Measurements from ENCODE around the gene POLG. TPM values are rescaled to one million over a fixed set of nuclear protein-coding genes. Genes with fewer than 3 reads are reported as not detected.

The POLG gene
- total RNA-seq, 1 donor from 2014 or later, result 39.7 TPM

DNA sequence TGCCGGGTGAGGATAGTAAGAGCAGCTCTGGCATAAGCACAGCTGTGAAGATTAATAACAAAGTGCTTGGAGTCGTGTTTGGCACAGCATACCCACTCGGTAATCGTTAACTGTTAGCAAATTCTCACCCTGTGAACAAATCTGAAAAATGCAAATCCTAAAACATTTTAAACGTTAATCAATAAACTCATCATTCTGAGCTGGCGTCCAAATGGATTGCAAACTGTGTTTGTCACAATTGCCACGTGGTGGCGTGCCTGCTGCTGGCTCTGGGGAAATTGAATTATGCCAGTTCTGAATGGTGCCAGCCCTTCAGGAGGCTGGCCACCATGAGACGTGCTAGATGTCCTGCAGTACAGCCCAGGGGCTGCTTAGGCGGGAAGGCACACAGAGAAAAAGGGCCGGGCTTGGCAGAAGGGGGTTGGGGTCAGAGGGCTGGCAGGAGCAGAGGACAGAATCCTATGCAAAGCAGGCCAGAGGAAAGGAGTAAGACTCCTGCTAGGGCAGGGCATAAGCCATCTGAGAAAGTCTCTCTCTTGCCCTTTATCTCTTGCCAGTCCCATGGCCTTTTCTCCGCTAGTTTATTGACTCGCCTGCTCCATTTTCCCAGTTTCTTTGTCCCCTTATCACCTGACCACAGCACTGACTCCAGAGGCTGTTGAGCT, 22.1 kb upstream of the POLG start:
- Histone ChIP-seq H3K4me3 (ENCODE audit: low read length in 3 of 3) (no peak overlapping the region), H3K9me3 (ENCODE audit: control insufficient read depth in 3 of 3, low read length in 3 of 3) (no peaks in the 10 kb centered on the region), H3K27ac (ENCODE audit: low read depth, low read length) (no peak overlapping the region), H3K9ac (ENCODE audit: low read depth in 1 of 3, low read length in 3 of 3) (no peak overlapping the region), H3K36me3 (ENCODE audit: control insufficient read depth in 3 of 3, insufficient read depth in 3 of 3, low read length in 3 of 3) (no peaks in the 10 kb centered on the region), H3K27me3 (ENCODE audit: control insufficient read depth in 3 of 3, insufficient read depth in 3 of 3, low read length in 3 of 3) (peaks cover 67 to 84% (median 72%) of the 10 kb centered on the region in 3 donors), H3K4me1 (ENCODE audit: control insufficient read depth in 3 of 3, insufficient read depth in 3 of 3, low read length in 3 of 3) (peaks cover 7 to 12% (median 8%) of the 10 kb centered on the region in 3 donors)

DNA sequence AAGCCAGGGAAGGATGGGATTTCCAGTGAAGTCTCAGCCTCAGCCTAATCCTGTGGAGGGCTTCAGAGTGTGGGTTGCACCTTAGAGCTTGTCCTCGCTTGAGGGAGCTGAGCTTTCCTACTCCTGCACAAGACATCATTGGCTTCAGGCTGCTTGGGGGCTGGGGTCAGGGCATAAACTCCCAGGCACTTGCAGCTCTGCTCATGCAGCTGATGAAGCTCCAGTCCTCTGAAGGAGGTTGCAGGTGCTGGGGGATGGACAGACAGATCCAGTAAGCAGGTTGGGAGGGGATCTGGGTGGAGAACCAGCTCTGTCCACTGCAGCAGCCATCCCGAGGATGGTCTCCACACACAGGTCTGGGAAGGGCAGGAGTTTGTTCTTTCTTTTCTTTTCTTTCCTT, 19.4 kb upstream of the POLG start:
- no peak overlapping the region for H3K9ac ChIP-seq (ENCODE audit: low read depth in 1 of 3, low read length in 3 of 3)
- no peak overlapping the region for H3K27ac ChIP-seq (ENCODE audit: low read depth, low read length)
- H3K4me3 ChIP-seq (ENCODE audit: low read length in 3 of 3), result no peak overlapping the region
- no peaks in the 10 kb centered on the region for H3K36me3 ChIP-seq (ENCODE audit: control insufficient read depth in 3 of 3, insufficient read depth in 3 of 3, low read length in 3 of 3)
- no peaks in the 10 kb centered on the region for H3K9me3 ChIP-seq (ENCODE audit: control insufficient read depth in 3 of 3, low read length in 3 of 3)
- peaks cover 43 to 64% (median 50%) of the 10 kb centered on the region in 3 donors for H3K27me3 ChIP-seq (ENCODE audit: control insufficient read depth in 3 of 3, insufficient read depth in 3 of 3, low read length in 3 of 3)
- peaks cover 3 to 7% (median 4%) of the 10 kb centered on the region in 3 donors for H3K4me1 ChIP-seq (ENCODE audit: control insufficient read depth in 3 of 3, insufficient read depth in 3 of 3, low read length in 3 of 3)

DNA sequence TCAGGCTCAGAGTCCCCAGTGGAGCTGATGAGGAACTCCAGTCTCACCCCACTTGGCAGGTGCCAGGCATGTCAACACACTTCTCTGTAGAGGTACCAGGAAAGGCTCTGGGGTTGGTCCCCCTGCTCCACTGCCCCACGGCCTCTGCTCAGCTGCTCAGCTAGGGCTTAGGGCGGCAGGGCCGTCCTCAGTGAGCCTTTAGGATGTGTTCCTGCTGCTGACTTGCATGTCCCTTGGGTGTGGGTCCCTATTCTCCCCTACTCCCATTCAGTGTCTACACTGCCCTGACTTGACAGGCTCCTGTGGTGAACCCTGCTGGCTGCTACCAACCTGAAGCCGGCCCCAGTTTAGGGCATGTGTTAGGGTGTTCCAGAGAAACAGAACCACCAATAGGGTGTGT, 17.9 kb upstream of the POLG start:
- Histone ChIP-seq H3K36me3 (ENCODE audit: control insufficient read depth in 3 of 3, insufficient read depth in 3 of 3, low read length in 3 of 3) (no peaks in the 10 kb centered on the region), H3K4me1 (ENCODE audit: control insufficient read depth in 3 of 3, insufficient read depth in 3 of 3, low read length in 3 of 3) (no peaks in the 10 kb centered on the region), H3K27me3 (ENCODE audit: control insufficient read depth in 3 of 3, insufficient read depth in 3 of 3, low read length in 3 of 3) (peaks cover 40 to 57% (median 41%) of the 10 kb centered on the region in 3 donors), H3K27ac (ENCODE audit: low read depth, low read length) (no peak overlapping the region), H3K4me3 (ENCODE audit: low read length in 3 of 3) (no peak overlapping the region), H3K9me3 (ENCODE audit: control insufficient read depth in 3 of 3, low read length in 3 of 3) (no peaks in the 10 kb centered on the region), H3K9ac (ENCODE audit: low read depth in 1 of 3, low read length in 3 of 3) (no peak overlapping the region)

DNA sequence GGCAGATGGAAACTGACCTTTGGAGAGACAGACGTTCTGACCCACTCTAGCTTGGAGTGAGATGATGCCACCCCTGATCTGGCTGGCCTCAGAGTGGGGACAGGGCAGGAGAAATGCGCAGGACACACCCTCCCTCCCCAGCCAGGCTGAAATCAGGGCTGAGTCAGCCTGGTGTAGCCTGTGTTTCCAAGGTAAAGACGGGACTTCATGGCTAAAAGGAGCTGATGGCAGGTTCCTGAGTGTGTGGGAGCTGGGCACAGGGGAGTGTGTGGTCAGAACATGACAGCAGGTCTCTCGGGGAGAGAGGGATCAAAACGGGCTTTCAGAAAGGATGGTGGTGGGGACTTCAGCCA, 14.6 kb upstream of the POLG start:
- Histone ChIP-seq H3K4me1 (ENCODE audit: control insufficient read depth in 3 of 3, insufficient read depth in 3 of 3, low read length in 3 of 3) (no peaks in the 10 kb centered on the region), H3K36me3 (ENCODE audit: control insufficient read depth in 3 of 3, insufficient read depth in 3 of 3, low read length in 3 of 3) (no peaks in the 10 kb centered on the region), H3K27me3 (ENCODE audit: control insufficient read depth in 3 of 3, insufficient read depth in 3 of 3, low read length in 3 of 3) (peaks cover 36 to 43% (median 37%) of the 10 kb centered on the region in 3 donors)

DNA sequence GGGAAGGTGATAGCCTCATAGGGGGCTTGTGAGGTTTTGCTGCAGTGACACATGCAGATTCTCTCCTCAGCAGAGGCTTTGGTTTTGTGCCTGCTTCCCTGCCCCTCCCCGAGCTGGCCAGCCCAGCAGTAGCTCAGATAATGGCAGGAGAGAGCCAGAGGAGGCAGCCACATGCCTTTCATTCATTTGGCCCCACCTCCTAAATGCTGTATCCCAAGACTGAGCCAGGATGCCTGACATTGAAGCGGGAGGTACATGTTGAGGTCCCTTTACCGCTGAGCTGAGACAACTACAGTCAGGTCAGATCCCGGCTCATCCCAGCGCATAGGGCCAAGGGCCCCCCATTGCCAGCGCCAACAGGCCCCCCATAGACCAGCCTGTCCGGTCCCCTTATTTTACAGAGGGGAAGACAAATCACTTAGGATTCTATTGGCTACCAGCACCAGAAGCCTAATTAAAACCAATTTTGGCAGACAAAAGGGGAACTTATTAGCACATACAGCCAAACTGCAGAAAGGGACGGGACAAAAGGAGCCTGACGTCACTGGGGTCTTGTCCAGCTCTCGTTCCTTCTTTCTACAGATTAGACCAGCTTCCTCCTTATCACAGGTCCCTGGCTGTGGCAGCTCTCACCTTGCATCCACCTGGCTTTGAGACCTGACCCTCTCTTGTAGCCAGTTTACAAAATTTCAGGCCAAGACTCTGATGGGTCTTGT, 12.1 kb upstream of the POLG start:
- H3K4me3 ChIP-seq (ENCODE audit: low read length in 3 of 3), result no peak overlapping the region
- H3K36me3 ChIP-seq (ENCODE audit: control insufficient read depth in 3 of 3, insufficient read depth in 3 of 3, low read length in 3 of 3), result no peaks in the 10 kb centered on the region
- H3K9me3 ChIP-seq (ENCODE audit: control insufficient read depth in 3 of 3, low read length in 3 of 3), result no peaks in the 10 kb centered on the region
- peaks cover 23 to 30% (median 29%) of the 10 kb centered on the region in 3 donors for H3K27me3 ChIP-seq (ENCODE audit: control insufficient read depth in 3 of 3, insufficient read depth in 3 of 3, low read length in 3 of 3)
- no peak overlapping the region for H3K9ac ChIP-seq (ENCODE audit: low read depth in 1 of 3, low read length in 3 of 3)
- no peaks in the 10 kb centered on the region for H3K4me1 ChIP-seq (ENCODE audit: control insufficient read depth in 3 of 3, insufficient read depth in 3 of 3, low read length in 3 of 3)
- no peak overlapping the region for H3K27ac ChIP-seq (ENCODE audit: low read depth, low read length)

More for the DNA sequence above, 14.6 kb upstream of the POLG start:
- no peak overlapping the region for H3K9ac ChIP-seq (ENCODE audit: low read depth in 1 of 3, low read length in 3 of 3)
- no peak overlapping the region for H3K27ac ChIP-seq (ENCODE audit: low read depth, low read length)
- H3K9me3 ChIP-seq (ENCODE audit: control insufficient read depth in 3 of 3, low read length in 3 of 3), result no peaks in the 10 kb centered on the region
- H3K4me3 ChIP-seq (ENCODE audit: low read length in 3 of 3), result no peak overlapping the region

DNA sequence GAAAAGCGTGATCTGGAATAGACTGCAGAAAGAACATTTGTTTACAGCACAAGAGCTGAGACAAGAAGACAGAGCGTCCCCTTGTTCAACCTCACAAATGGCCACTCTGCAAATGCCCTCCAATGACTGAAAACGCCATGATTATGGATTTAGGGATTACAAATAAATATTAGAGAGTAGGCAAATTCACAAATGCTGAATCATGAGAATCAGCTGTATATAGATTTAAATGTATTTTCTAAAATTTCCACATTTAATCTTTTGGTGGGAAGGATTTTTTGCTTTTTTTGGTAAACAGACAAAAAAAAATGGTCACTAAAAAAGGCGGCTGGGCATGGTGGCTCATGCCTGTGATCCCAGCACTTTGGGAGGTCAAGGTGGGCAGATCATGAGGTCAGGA, 10.6 kb upstream of the POLG start:
- Histone ChIP-seq H3K36me3 (ENCODE audit: control insufficient read depth in 3 of 3, insufficient read depth in 3 of 3, low read length in 3 of 3) (no peaks in the 10 kb centered on the region), H3K9ac (ENCODE audit: low read depth in 1 of 3, low read length in 3 of 3) (no peak overlapping the region), H3K4me3 (ENCODE audit: low read length in 3 of 3) (no peak overlapping the region), H3K4me1 (ENCODE audit: control insufficient read depth in 3 of 3, insufficient read depth in 3 of 3, low read length in 3 of 3) (no peaks in the 10 kb centered on the region), H3K9me3 (ENCODE audit: control insufficient read depth in 3 of 3, low read length in 3 of 3) (no peaks in the 10 kb centered on the region), H3K27me3 (ENCODE audit: control insufficient read depth in 3 of 3, insufficient read depth in 3 of 3, low read length in 3 of 3) (peaks cover 23 to 29% (median 26%) of the 10 kb centered on the region in 3 donors), H3K27ac (ENCODE audit: low read depth, low read length) (no peak overlapping the region)

DNA sequence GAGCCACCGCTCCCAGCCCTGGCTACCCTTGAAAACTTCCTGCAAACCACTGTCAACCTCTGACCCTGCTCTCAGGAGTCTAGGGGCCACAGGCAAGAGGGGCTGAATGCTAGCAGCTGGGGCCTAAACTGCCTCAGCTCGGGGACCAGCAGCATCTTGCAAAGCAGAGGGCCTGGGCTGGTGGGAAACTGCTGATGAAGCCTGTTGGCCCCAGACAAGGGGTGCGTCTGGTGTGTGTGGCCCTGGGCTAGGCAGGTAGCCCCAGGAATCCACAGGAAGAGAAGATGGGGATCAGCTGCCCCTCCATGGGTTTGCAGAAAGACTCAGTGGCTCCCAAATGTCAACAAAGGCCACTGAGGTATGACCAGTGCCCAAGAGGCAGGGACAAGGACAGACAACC, 8.2 kb upstream of the POLG start:
- H3K27me3 ChIP-seq (ENCODE audit: control insufficient read depth in 3 of 3, insufficient read depth in 3 of 3, low read length in 3 of 3), result peaks cover 15 to 22% (median 19%) of the 10 kb centered on the region in 3 donors

DNA sequence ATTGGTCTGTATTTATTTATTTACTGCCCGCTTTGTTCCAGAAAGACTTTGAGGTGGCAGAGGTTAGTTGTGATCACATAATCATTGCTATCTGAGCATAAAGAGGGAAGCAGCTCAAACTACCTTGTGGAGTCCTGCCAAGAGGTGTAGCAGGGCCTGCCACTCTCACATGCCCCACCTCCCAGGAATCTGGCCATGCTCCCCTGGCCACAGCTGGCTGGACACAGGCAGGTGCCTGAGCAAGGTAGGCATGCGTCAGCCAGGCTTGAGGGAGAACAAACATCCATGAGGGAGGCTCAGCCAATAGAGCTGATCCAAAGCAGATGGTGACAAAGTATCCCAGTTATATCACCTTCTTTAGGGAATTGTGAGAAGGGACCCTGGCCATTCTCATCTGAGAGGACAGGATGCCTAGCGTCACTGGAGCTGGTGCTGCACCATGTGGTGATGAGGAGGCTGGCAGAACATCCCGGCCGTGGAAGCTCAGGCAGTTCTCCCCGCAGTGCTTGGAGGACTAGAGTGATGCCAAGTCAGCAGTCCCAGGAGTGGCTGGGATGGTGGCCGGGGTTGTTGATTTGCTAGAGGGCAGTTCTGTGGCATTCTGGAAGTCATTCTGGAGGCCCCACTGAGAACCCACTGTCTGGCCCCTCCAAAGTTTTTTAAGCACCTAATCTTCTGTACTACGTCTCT, 6.8 kb upstream of the POLG start:
- no peak overlapping the region for H3K4me3 ChIP-seq (ENCODE audit: low read length in 3 of 3)
- no peaks in the 10 kb centered on the region for H3K9me3 ChIP-seq (ENCODE audit: control insufficient read depth in 3 of 3, low read length in 3 of 3)

More for the DNA sequence above, 8.2 kb upstream of the POLG start:
- no peak overlapping the region for H3K9ac ChIP-seq (ENCODE audit: low read depth in 1 of 3, low read length in 3 of 3)
- peaks cover 0 to 3% (median 2%) of the 10 kb centered on the region in 3 donors for H3K4me1 ChIP-seq (ENCODE audit: control insufficient read depth in 3 of 3, insufficient read depth in 3 of 3, low read length in 3 of 3)
- H3K9me3 ChIP-seq (ENCODE audit: control insufficient read depth in 3 of 3, low read length in 3 of 3), result no peaks in the 10 kb centered on the region
- H3K36me3 ChIP-seq (ENCODE audit: control insufficient read depth in 3 of 3, insufficient read depth in 3 of 3, low read length in 3 of 3), result no peaks in the 10 kb centered on the region
- no peak overlapping the region for H3K4me3 ChIP-seq (ENCODE audit: low read length in 3 of 3)
- H3K27ac ChIP-seq (ENCODE audit: low read depth, low read length), result no peak overlapping the region

DNA sequence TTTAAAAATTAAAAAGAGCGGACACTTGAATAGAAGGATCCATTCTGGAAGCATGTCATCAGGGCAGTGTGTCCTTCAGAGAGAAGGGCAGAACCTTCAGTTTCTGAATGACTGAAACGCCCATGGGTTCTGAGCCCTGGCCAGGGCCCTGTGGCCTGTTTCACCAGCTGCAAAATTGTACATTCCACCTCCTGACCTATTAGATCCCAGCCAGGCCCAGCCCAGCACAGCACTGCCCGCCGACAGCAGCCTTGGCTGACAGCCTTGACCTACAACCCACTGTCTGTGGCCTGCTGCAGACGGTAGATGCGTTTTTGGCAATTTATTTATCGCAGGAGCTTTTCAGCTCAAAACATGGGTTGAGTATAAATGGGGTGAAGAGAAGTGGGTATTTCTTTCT, 5.9 kb upstream of the POLG start:
- Histone ChIP-seq H3K9me3 (ENCODE audit: control insufficient read depth in 3 of 3, low read length in 3 of 3) (no peaks in the 10 kb centered on the region), H3K27me3 (ENCODE audit: control insufficient read depth in 3 of 3, insufficient read depth in 3 of 3, low read length in 3 of 3) (peaks cover 0 to 5% (median 3%) of the 10 kb centered on the region in 3 donors), H3K4me3 (ENCODE audit: low read length in 3 of 3) (no peak overlapping the region), H3K27ac (ENCODE audit: low read depth, low read length) (no peak overlapping the region), H3K36me3 (ENCODE audit: control insufficient read depth in 3 of 3, insufficient read depth in 3 of 3, low read length in 3 of 3) (no peaks in the 10 kb centered on the region), H3K9ac (ENCODE audit: low read depth in 1 of 3, low read length in 3 of 3) (no peak overlapping the region), H3K4me1 (ENCODE audit: control insufficient read depth in 3 of 3, insufficient read depth in 3 of 3, low read length in 3 of 3) (peaks cover 3 to 5% (median 4%) of the 10 kb centered on the region in 3 donors)

More for the DNA sequence above, 6.8 kb upstream of the POLG start:
- H3K9ac ChIP-seq (ENCODE audit: low read depth in 1 of 3, low read length in 3 of 3), result no peak overlapping the region
- H3K27ac ChIP-seq (ENCODE audit: low read depth, low read length), result no peak overlapping the region
- H3K4me1 ChIP-seq (ENCODE audit: control insufficient read depth in 3 of 3, insufficient read depth in 3 of 3, low read length in 3 of 3), result peaks cover 0 to 3% (median 2%) of the 10 kb centered on the region in 3 donors
- no peaks in the 10 kb centered on the region for H3K36me3 ChIP-seq (ENCODE audit: control insufficient read depth in 3 of 3, insufficient read depth in 3 of 3, low read length in 3 of 3)
- peaks cover 8 to 13% (median 10%) of the 10 kb centered on the region in 3 donors for H3K27me3 ChIP-seq (ENCODE audit: control insufficient read depth in 3 of 3, insufficient read depth in 3 of 3, low read length in 3 of 3)

DNA sequence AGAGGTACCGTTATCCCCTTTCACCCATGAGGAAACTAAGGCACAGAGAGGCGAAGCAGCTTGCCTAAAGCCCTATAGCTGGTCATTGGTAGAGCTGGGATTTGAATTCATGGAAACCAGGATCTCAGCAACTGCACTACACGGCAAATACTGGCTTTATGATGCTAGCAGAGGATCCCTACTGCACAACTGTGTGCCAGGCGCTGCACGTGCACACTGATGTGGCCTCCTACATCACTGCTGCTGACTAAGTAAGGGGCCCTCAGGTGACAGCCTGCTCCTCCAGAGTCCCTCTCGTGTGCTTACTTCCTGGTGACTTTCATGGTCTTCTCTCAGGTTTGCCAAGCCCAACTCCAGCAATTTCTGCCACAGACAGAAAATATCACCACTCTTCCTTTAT, 3.4 kb upstream of the POLG start:
- Histone ChIP-seq H3K4me1 (ENCODE audit: control insufficient read depth in 3 of 3, insufficient read depth in 3 of 3, low read length in 3 of 3) (peaks cover 17 to 24% (median 19%) of the 10 kb centered on the region in 3 donors), H3K9ac (ENCODE audit: low read depth in 1 of 3, low read length in 3 of 3) (no peak overlapping the region)

More for the DNA sequence above, 3.4 kb upstream of the POLG start:
- Histone ChIP-seq H3K27me3 (ENCODE audit: control insufficient read depth in 3 of 3, insufficient read depth in 3 of 3, low read length in 3 of 3) (peaks cover 0 to 3% (median under 1%) of the 10 kb centered on the region in 3 donors), H3K9me3 (ENCODE audit: control insufficient read depth in 3 of 3, low read length in 3 of 3) (no peaks in the 10 kb centered on the region), H3K36me3 (ENCODE audit: control insufficient read depth in 3 of 3, insufficient read depth in 3 of 3, low read length in 3 of 3) (peaks cover under 1 to 4% (median 3%) of the 10 kb centered on the region in 3 donors), H3K27ac (ENCODE audit: low read depth, low read length) (no peak overlapping the region), H3K4me3 (ENCODE audit: low read length in 3 of 3) (no peak overlapping the region)
